GM21529 (cell line): ENCODE measurements around the gene RNF207.

ENCODE experiments used
- ATAC-seq: cut with Tn5 transposase; IDR thresholded peaks from one replicate; pipeline ENCODE4 v1.9.1; 2021; ENCODE audit not compliant: unreplicated experiment

RNF207 gene

GRCh38 chr1:6248161-6248776 is 42.4 kb downstream of the RNF207 start:
- no peak for ATAC-seq

GRCh38 chr1:6248932-6249738 is 43.2 kb downstream of the RNF207 start:
- ATAC-seq = no peak

- ATAC-seq = no peak
These were observed 44.1 kb downstream of the RNF207 start for GRCh38 chr1:6249739-6250689.

GRCh38 chr1:6251233-6251632 is 45.3 kb downstream of the RNF207 start:
- ATAC-seq = no peak

GRCh38 chr1:6251681-6252373 is 45.9 kb downstream of the RNF207 start:
- no peak for ATAC-seq

GRCh38 chr1:6252374-6252710 is 46.4 kb downstream of the RNF207 start:
- ATAC-seq = no peak

GRCh38 chr1:6253380-6253779 is 47.5 kb downstream of the RNF207 start:
- no peak for ATAC-seq

- no peak for ATAC-seq
These were observed 48.8 kb downstream of the RNF207 start for GRCh38 chr1:6254691-6255090.

- ATAC-seq = no peak
These were observed 50.7 kb downstream of the RNF207 start for GRCh38 chr1:6256645-6257044.

GRCh38 chr1:6257541-6258069 is 51.7 kb downstream of the RNF207 start:
- no peak for ATAC-seq

- ATAC-seq = no peak
These were observed 52.8 kb downstream of the RNF207 start for GRCh38 chr1:6258675-6259074.

- ATAC-seq = peak; percentile 58
These were observed 53.8 kb downstream of the RNF207 start for GRCh38 chr1:6259491-6260362.

- no peak for ATAC-seq
These were observed 54.6 kb downstream of the RNF207 start for GRCh38 chr1:6260433-6260934.

- no peak for ATAC-seq
These were observed 55.2 kb downstream of the RNF207 start, which contains the start of gene GPR153 for GRCh38 chr1:6260961-6261614. Gene GPR153, minus strand, starts transcription at chr1:6261098. Its CDS starts 6,193 bp downstream, at chr1:6254905.

GRCh38 chr1:6261615-6261995 is 55.7 kb downstream of the RNF207 start:
- ATAC-seq = no peak

- no peak for ATAC-seq
These were observed 56.9 kb downstream of the RNF207 start for GRCh38 chr1:6262555-6263420.

GRCh38 chr1:6263716-6264115 is 57.8 kb downstream of the RNF207 start:
- no peak for ATAC-seq

- ATAC-seq = no peak
These were observed 59.2 kb downstream of the RNF207 start for GRCh38 chr1:6265151-6265550.
